Measurements from ENCODE around the gene PCDHGA1. TPM values are rescaled to one million over a fixed set of nuclear protein-coding genes. Genes with fewer than 3 reads are reported as not detected.

The PCDHGA1 gene
- total and polyA plus RNA-seq, 9 of the 15 experiments (the other 6 are each of a cell fraction or from before 2014, with no cell fraction given) = 0.05 to 0.26 (median 0.18) TPM; not detected in 2

GRCh38 chr5:141512390-141512910 is 182.1 kb downstream of the PCDHGA1 start (continued):
- TF ChIP-seq ZFP30 (CRISPR knock-in tag; IDR thresholded peaks at IDR 0.05; ENCODE audit: borderline replicate concordance) = no peak
- no peak for TF ChIP-seq HCFC1 (IDR thresholded peaks at IDR 0.05; ENCODE audit: low read depth, low read length)
- TF ChIP-seq ZNF707 (CRISPR knock-in tag; conservative IDR thresholded peaks at IDR 0.05) = no peak
- TF ChIP-seq KHSRP (IDR thresholded peaks at IDR 0.05) = no peak
- no peak for TF ChIP-seq JUN (IDR thresholded peaks at IDR 0.05; ENCODE audit: borderline replicate concordance, low read depth, low read length)
- no peak for TF ChIP-seq JUN (CRISPR knock-in tag; IDR thresholded peaks at IDR 0.05; ENCODE audit: borderline replicate concordance)
- TF ChIP-seq CTCFL (IDR thresholded peaks at IDR 0.05; ENCODE audit: borderline replicate concordance, insufficient read depth, low read depth, low read length, poor library complexity, severe bottlenecking) = peak; percentile 89
- no peak for TF ChIP-seq ZNF57 (CRISPR knock-in tag; IDR thresholded peaks at IDR 0.05)
- TF ChIP-seq NFXL1 (CRISPR knock-in tag; IDR thresholded peaks at IDR 0.05) = no peak
- TF ChIP-seq HSF4 (CRISPR knock-in tag; IDR thresholded peaks at IDR 0.05; ENCODE audit: borderline replicate concordance) = no peak
- TF ChIP-seq POLR2G (IDR thresholded peaks at IDR 0.05; ENCODE audit: low read depth, low read length) = peak; percentile 78
- TF ChIP-seq TOE1 (IDR thresholded peaks at IDR 0.05; ENCODE audit: borderline replicate concordance) = no peak
- TF ChIP-seq TOE1 (CRISPR knock-in tag; IDR thresholded peaks at IDR 0.05; ENCODE audit: borderline replicate concordance, low read depth) = no peak
- TF ChIP-seq PHF8 (IDR thresholded peaks at IDR 0.05; ENCODE audit: borderline replicate concordance, low read length) = no peak
- TF ChIP-seq NFIC (IDR thresholded peaks at IDR 0.05) = no peak
- TF ChIP-seq GTF2B (IDR thresholded peaks at IDR 0.05; ENCODE audit: extremely low read depth, insufficient read length) = no peak
- TF ChIP-seq ZBTB7A (IDR thresholded peaks at IDR 0.05; ENCODE audit: borderline replicate concordance, control insufficient read depth, low read depth, low read length) = 0 out of 2 replicates have a peak, but pooled peaks have one; percentile 19
- TF ChIP-seq KLF13 (tag; IDR thresholded peaks at IDR 0.05; ENCODE audit: borderline replicate concordance, low read depth) = no peak
- TF ChIP-seq NCOA2 (IDR thresholded peaks at IDR 0.05; ENCODE audit: partially characterized antibody in 2 of 2) = no peak
- TF ChIP-seq YBX1 (IDR thresholded peaks at IDR 0.05) = no peak
- no peak for TF ChIP-seq ZNF668 (CRISPR knock-in tag; IDR thresholded peaks at IDR 0.05)
- TF ChIP-seq CLOCK (CRISPR knock-in tag; IDR thresholded peaks at IDR 0.05; ENCODE audit: borderline replicate concordance) = no peak
- TF ChIP-seq KLF6 (CRISPR knock-in tag; IDR thresholded peaks at IDR 0.05; ENCODE audit: borderline replicate concordance) = no peak

All from K562 (cell line).